Activated T-cell treated with anti-CD3 and anti-CD28 coated beads, Interleukin-2, amount 50 U/mL, for 1 hour (primary cell): ENCODE measurements around the gene FAM83E.

Source experiments
- DNase-seq: peaks from one replicate; pipeline ENCODE4 v3.0.0-alpha.2; 2020

Gene FAM83E

DNA sequence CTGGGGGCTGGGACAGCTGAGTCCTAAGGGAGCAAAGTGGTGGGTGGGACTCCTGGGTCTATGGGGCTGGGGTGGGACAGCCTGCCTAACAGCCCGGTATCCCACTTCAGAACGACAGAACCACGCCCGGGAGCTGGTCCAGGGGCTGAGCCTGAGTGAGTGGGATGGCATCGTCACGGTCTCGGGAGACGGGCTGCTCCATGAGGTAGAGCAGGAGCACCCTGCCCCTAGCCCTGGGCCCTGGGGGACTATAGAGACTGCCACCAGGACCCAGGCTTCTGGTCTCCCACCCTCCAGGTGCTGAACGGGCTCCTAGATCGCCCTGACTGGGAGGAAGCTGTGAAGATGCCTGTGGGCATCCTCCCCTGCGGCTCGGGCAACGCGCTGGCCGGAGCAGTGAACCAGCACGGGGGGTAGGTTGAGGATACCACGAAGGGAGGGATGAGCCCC is 13.0 kb upstream of the FAM83E start:
- DNase-seq: no peak

DNA sequence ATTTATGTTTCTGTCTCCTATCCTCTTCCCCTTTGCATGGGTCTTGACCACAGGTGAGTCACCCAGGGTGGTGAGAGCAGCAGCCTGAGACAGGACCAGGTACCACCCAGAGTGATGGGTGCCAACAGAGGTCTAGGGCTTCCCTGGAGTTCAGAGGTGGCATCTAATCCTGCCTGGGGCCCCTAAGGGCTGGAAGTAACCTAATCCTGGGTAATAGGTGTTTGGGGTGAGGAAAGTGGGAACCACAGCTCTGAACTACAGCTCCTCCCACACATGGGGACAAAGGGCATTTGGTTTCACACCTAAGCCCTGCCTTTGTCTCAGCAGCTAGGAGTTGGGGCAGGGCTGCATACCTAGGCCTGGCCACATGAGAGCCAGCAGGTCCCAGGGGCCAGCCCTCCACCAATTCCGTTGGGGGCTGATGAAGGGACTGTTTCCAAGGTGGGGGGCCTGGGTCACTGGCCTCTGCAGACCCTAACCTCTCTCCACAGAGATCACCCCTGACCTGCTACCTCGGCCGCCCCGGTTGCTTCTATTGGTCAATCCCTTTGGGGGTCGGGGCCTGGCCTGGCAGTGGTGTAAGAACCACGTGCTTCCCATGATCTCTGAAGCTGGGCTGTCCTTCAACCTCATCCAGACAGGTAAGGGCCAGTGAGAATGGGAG is 12.5 kb upstream of the FAM83E start:
- no peak for DNase-seq

DNA sequence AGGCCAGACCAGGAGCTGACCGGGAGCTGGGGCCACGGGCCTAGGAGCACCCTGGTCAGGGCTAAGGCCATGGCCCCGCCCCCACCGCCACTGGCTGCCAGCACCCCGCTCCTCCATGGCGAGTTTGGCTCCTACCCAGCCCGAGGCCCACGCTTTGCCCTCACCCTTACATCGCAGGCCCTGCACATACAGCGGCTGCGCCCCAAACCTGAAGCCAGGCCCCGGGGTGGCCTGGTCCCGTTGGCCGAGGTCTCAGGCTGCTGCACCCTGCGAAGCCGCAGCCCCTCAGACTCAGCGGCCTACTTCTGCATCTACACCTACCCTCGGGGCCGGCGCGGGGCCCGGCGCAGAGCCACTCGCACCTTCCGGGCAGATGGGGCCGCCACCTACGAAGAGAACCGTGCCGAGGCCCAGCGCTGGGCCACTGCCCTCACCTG is 11.0 kb upstream of the FAM83E start:
- DNase-seq: no peak

DNA sequence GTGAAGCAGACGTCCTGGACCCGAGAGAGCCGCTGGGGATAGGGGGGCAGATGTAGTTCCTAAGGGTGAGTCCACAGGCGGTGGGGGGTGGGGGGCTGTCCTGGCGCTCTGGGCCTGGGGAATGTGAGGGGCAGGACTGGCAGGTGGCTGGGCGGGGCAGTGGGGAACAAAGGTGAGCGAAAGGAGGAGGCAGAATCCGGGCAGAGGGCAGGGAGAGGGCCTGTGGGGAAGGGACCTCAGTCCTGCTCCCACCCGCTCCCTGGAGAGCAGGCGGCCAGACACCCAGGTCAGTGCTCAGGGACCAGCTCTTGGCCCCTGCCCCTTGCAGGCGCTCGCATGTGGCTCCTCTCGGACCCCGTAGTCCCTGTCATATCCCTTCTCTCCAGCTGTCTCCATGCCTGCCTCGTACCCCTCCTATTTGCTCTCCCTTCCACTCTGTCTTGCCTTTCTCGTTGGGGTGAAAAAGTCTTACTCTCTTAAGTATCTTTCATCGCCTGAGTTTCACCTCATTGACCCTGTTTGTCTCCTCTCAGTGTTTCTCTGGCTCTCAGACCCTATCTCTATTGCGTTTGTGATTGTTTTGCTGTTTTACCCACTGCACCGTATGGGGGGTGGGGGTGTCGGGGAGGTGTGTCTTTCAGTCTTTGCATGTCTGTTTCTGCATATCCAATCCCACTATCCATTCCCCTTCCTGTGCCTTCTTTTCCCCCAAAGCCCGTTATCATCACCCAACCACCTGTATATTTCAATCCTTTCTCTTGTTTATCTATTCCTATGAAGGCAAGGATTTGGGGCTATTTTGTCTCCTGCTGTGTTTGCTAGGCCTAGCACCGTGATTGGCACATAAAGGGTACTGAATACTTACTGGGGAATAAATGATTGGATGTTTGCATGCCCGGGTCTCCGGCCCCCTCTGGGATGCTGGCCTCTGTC is 10.2 kb upstream of the FAM83E start:
- DNase-seq: no peak

DNA sequence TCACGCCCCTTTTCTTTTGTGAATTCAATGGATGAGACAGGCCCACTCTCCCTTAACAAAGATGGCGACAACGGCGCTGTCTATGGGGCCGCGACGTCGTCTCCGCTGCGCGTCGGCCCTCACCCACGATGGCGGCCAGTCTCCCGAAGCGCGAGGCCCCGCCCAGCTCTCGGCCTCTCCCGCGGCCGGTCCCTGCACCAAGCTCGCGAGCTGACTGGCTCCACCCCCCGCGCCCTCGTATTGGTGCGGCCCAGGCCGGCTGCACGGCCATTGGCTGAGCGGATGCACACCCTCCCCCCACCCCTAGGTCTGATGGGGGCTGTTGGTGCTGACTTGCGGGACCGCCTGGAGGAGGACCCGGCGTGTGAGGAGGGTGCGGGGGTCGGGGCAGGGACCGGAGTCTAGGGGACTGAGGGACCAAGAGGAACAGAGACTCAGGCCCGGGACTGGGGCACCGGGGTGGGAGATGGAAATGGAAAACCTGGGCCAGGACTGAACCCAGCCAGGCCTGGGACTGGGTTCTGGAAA is 9.3 kb upstream of the FAM83E start:
- DNase-seq: peak; percentile 93

DNA sequence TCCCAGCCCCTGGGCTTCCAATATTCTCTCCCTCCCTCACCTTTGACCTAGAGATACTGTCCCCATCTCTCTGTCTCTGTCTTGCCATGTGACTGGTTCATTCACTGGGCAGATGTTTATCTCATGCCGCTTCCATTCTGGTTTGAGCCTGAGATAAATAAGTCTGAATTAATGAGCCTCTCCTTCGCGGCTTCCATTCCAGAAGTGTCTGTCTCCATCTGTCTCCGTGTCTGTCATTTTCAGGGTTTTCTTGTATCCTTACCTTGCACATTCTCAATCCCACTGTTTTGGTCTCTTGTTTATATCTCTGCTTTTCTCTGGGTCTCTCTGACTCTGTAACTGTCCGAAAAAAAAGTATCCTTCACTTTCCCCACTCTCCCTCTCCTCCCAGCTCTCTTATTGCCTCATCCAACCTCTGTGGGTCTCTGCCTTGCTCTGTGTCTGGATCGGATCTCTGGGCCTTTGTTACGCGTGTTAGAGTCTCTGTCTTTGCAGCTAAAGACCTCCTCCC is 8.7 kb upstream of the FAM83E start:
- no peak for DNase-seq

DNA sequence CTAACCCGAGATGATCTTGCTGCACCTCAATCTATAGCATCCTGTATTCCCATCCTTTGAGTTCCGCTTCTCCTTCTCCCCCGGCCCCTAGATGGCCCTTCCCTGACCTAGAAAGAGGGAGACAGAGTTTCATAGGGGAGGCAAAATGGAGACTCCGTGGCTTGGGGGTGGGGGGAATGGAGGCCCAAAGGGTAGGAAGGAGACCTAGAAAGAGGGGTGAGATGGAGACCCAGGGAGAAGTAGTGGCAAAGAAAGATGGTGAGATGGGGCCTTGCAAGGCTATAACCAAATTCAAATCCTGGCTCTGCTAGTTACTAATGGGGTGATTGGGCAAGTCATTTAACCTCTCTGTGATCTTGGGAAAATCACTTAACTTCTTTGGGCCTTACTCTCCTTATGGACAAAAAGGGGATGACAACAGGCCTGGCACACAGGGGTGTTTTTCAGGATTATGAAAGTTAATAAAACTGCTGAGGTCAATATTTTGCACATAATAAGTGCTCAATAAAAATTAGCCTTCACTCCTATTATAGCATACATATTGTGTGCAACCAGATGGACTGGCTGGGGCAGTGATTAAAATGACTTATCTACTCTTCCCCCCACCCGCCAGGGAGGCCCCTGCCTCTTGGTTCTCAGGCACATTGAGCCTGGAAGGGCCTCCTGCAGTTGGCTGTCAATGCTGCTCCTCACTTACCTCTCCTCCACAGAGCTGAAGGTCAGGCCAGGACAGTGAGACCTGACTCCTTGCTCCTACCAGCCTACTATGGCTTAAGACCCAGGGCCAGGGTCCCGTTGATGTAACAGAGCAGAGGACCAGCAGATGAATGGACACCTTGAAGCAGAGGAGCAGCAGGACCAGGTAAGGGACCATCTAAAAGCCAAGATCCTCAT is 5.1 kb upstream of the FAM83E start:
- no peak for DNase-seq

DNA sequence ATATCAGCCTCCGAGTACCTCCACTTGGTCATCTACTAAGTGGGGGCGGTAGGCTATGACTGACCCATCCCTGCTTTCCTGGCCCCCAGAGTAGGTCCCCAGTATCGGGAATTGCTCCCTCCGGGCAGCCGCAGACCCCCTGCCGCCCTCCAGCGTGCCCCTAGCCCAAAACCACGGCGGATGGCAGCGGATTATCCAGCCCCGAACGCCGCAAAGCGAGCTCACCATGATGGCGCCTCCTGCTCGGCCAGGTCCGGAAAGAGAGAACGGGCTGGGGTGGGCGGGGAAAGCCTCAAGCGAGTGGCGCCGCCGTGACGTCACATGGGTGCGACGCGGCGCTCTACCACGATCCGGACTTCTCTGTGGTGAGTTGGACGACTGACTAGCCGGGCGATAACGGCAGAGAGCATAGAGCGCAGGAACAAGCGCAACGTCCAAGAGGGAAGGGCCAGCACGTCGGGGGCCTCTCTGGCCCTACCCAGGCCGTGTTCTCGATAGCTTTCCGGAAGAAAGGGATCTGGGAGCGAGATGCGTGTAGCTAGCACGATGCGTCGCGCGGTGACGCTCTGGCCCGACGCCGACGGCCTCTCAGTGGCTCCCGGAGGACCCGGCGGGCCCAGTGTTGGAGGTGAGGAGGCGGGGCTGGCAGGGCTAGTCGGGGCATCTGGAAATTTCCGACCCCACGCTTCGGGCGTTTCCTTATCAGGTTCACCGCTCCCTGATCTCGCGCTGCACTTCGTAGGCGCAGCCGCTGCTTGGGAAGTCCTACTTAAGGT is 4.2 kb upstream of the FAM83E start, which contains the start of the genes RPL18 and SPHK2:
Gene RPL18, minus strand, starts transcription at position 263 of the 776 bp plus-strand sequence. Its CDS starts 35 bp downstream, at position 228.
Gene SPHK2, plus strand, starts transcription at position 591 of the 776 bp plus-strand sequence. CDS start 1,009 bp downstream, outside the sequence.
- DNase-seq: peak; percentile 95

DNA sequence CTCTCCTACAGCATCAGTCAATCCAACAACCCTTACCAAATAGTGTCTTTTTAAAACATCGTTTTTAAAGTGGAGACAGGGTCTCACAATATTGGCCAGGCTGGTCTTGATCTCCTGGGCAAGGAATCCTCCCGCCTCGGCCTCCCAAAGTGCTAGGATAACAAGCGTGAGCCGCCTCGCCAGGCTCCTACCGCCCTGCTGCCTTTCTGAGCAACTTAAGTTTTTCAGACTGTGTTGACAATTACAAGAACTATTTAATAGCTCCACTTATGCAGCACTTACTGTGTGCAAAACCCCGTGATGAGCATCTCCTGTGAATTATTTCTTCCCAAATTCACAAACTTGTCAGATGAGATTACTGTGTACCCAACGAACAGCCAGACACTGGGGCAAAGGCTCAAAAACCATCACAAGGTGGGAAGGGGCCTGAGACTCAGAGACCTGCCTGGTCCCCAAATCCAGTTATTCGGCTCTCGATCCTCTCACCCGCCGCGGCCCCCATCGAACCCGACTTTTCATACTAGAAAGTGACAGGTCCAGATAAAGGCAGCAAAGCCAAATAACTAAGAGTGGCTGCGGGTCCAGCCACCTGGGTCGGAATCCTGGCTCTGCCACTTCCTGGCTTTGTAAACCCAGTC is 3.5 kb upstream of the FAM83E start:
- no peak for DNase-seq

DNA sequence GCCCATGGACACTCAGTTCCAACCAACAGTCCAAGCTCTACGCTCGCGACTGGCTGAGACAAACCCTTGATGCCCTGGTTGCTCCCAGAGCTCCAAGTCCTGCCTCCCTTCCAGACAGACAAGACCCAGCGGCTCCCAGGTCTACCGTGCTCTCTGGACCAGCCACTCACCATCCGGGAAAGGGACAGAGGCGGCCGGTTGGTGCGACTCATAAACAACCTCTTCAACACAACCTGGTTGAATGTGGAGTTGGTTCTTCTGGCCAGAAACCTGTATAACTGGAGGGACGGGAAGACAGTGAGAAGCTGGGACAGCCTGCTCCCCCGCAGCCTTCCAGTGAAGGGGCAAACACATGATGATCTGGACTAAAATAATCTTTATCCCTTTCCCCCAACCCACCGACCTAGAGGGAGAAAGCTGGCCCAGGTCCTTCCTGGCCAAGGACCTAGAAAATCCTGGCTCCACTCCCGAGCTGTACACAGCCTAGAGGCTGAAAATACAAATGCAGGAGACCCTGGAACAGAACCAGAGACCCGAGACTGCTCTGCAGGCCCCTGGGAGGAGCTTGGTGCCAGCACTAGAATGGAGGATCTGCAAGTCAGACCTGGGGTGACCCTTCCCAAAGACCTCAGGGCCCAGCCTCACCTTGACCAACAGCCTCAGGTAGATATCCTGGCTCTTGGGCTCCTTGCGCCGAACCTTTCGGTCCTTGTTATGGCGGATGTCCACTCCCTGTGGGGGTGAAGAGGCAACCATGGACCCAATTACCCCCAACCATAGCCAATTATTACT is 2.5 kb upstream of the FAM83E start:
- no peak for DNase-seq

DNA sequence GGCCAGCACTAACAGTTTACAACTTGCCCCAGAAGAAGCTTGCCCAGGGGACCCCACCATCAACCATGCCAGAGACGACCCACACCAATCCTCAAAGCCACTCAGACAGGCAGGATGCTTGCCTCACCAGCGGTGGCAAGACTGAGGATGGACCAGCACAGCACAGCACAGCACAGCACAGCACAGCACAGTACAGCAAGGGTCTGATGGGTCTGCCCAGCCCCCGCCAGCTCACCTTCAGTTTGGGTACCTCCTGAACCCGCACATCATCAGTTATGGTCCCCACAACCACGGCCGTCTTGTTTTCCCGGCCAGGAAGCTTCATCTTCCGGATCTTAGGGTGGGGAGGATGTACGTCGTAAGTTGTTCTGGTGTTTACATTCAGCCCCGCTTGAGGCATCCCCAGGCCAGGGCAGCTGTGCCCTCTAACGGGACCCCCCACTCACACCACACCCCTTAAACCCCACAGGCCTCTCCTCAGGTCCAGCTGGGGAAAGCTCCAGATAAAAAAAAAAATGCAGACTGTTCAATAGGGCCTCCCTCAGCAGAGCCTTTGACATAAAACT is 1.7 kb upstream of the FAM83E start:
- DNase-seq: no peak

DNA sequence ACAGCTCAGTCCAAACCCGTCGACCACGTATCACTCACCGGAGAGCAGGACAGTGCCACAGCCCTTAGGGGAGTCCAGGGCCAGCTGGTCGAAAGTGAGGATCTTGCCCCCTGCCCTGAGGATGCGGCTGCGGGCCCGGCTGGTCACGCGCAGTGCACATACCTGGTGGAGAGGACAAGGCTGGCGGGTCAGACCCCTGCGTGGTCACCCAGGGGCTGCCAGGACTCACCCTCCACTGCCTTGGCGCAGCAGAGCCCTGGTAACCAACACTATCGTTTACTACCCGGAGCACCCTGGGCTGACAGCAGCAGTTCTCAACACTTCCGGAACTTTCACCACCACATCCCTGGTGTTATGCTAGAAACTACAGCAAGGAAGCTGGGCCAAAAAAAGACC is 1.2 kb upstream of the FAM83E start:
- no peak for DNase-seq

DNA sequence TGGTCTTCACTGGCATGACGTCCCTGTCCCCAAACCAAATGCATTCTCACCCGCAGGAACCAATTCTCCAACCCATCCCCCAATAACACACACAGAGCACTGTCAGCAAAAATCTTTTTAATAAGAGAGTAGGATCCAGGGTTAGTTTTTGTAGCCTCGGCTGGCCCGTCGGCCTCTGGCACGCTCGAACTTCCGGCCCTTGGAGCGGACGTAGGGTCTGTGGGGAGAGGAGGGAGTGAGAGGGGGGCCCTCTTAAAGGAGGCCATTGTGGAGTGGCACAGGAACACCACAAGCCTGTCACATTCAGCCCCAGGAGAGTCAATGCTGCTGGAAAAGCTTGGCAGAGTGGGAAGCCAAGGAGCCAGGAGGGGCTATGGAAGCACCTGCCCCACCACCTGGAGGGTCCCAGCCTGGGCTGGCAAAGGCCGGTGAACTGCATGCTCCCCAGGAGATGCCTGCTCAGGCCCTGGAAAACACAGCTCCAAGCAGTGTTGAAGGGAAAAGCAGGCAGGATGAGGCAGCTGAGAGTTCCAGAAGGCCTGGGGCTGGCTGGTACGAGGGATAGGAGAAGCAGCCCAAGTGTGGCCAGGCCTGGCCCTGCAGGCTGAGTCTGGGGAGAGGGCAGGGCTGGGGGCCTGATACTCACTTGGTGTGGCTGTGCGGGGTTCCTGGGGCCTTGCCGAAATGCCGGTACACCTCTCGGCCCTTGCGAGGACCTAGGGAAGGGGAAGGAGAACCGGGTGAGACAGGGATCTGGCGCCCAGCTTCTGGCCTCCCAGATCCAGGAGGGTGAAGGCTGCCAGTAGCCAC is 560 bp upstream of the FAM83E start:
- no peak for DNase-seq

DNA sequence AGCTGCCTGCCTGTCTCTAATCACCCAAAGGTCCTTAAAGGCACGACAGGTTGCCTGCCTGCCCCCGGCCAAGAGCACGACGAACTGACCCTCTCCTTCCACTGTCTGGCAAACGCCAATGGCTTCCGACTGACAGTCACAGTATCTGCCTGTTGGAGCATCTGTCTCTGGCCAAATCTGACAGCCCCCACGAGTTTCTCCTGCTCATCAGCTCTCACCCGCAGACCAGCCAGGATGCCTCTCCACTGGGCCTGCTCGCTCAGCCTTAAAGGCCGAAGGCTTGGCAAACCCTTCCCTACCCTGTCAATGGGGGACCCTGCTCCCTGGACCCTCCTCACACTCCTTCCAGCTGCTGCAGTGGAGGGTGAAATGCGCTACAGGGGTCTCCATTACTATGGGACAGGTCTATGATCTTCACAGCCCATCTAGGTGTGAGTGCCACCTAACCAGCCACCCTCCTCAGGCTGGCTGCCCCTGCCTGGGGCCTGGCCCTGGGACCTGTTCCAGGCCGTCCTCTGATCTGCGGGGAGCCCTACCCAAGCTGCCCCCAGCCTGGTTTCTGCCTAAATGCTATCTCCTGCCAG is 932 bp downstream of the FAM83E start:
- DNase-seq: no peak

DNA sequence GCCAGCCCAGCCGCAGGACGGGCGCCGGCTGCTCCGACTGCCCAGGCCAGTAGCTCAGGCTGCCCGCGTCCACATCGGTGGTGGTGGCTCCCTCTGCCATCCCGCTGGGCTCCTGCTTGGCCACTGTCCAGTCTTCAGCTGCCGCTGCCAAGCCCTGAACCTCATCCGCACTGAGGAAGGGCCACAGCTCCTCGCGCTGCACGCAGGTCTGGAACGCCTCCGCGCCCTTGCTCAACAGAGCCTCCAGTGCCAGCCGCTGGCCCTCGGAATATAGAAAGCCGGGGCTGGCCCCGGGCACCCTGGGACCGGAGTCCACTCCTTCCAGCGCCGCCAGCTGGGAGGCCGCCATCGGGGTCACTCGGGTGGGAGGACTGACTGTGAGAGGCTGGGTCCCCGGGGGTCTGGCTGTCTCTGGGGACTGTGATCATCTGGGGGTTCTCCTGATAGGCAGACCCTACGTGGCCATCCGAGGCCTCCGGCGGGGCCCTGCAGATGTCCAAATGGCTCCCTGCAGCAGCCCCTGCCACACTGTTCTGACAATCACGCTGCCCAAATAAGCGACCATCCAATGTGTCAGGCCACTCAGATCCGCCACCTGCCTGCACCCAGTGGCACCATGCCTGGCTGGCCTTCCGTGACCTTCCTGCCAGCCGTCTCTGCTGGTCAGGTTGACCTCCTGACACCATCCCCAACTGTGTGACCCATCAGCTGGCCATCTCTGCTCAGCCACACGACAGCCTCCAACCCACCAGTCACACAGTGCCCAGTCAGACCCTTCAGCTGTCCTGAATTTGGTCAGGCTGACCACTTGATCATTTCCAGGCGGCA is 1.6 kb downstream of the FAM83E start:
- no peak for DNase-seq

DNA sequence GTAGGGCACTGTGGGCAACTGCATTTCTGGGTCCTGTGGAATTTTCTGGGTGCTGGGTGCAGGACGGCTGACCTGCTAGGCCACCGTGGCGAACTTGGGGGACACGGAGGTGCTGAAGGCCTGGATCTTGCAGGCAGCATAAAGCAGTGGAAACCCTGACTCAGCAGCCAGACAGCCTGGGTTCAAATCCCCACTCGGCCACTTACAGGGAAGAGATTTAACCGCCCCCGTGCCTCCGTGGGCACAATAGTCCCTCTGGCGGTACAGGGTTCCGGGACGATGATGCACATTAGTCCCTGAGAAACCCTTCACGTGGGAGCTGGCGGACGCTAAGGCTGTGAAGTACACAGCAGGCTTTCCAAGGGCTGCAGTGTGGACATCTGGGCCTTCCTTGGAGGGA is 3.0 kb downstream of the FAM83E start:
- no peak for DNase-seq

DNA sequence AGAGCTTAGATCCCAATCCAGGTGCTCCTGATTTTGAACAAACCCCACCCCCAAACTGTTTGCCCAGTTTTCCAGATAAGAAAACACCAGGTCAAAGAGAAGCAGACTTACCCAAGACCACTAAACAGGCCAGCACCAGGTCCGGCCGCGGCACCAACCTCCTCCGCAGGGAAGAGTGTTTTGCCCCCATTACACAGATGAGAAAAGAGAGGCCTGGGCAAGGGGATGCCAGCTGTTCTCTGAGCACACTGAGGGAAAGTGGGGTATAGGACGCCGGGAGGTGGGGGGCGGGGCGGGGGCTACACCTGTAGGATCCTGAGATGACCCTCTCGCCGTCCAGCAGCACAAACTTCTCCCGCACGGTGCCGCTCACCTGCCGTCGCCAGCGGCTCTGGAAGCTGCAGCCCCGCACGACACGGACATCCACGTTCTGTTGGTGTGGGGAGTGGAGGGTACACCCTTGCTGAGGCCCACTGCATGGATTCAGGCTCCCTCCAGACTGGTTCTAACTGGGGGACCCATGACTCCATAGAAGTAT is 5.2 kb downstream of the FAM83E start:
- DNase-seq: no peak
